Limb (tissue), 2 donors: Measurements from ENCODE around the gene POU3F1.

Experiments used
- DNase-seq, 2 donors: peaks; one replicate each; pipeline ENCODE4 v3.0.0-alpha.2; 2016; ENCODE audit errors: extremely low spot score in 2 of 2

POU3F1 gene

DNA sequence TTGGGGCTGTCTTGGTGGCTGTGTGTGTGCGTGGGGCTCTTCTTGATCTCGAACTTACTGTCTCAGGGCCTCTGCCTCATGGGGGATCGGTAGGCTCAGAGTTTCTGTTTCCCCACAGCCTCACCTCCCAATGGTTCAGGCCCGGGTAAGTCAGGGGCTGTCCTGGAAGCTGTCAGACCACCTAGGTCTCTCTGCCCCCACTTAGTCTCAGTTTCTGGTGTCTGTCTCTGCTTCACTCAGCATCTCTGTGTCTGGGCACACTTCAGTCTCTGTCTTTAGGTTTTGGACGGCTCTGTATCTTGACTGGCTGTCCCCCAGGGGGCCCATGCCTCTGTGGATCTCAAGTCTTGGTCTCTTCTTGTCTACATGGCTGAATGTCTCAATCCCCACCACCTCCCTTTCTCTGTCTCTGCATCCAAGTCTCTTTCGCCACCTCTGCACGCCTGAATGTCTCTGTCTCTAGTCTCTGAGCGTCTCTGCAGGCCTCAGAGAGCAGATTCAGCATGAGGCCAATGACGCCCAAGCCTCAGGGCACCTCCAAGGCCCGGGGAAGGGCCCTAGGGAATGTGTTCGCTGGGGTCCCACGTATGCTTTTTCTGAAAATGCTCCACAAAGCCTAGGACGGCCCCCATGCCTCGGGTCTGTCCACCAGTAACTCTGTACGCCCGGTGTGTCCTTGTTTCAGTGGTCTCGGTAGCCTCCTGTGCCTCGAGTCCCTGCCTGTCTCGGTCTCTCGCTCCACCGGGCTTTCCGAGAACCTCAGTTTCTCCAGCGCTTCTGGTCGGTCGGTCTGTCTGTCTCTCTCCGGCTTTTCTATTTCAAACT, 42.1 kb downstream of the POU3F1 start:
- peak in 1 of 2 donors; percentile 47 for DNase-seq

GRCh38 chr1:38003261-38004250, 43.0 kb downstream of the POU3F1 start:
- no peak for DNase-seq

GRCh38 chr1:38000529-38001455, 45.8 kb downstream of the POU3F1 start:
- DNase-seq: peak; percentile 74 to 79

DNA sequence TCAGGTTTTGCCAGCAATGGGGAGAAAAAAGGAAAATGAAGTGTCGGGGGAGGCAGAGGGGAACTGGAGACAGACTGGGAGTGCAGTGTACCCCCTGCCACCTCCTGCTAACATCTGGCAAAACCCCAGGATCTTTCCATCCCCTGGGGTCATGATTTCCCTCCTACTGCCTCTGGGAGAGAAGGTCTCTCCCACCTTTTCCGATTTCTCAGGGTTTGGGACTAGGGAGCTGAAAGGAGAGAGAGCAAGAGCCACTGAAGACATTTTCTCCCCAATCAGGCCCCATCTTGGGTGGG, 46.4 kb downstream of the POU3F1 start:
- DNase-seq: no peak

DNA sequence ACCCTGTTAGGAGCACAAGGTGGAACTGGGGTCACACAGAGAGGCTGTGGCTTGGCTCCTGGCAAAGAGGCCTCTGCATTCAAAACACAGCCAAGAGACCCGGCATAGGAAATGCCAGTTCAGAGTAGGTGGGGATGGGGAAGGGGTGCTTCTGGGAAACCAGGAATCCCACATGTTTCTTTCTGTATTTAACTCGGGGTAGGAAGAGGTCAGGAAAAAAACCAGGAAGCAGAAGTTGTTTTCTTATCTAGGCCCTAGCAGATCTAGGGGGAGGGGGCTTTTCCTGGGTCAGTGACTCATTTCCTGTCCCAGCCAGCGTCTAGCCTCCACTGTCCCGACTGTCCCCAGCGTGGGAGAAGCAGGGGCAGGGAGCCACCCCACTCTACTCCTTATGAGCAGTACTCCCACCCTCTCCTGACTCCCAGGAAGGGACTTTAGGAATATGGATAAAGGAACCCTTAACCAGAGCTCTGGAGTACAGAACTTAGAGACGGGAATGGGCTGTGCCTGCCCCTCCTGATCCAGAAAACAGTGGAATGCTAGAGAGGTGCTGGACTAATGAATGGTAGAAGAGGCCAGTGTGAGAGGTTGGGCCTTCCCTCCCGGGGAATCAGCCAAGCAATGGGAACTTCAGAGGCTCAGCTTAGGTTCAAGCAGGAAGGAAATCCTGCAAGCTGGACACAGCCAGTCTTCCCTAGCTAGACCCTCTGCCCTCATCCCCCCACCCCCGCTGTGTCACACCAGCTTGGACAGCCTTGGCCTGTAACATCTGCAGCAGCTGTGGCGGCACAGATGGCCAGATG, 47.0 kb downstream of the POU3F1 start:
- peak; percentile 70 to 71 for DNase-seq

DNA sequence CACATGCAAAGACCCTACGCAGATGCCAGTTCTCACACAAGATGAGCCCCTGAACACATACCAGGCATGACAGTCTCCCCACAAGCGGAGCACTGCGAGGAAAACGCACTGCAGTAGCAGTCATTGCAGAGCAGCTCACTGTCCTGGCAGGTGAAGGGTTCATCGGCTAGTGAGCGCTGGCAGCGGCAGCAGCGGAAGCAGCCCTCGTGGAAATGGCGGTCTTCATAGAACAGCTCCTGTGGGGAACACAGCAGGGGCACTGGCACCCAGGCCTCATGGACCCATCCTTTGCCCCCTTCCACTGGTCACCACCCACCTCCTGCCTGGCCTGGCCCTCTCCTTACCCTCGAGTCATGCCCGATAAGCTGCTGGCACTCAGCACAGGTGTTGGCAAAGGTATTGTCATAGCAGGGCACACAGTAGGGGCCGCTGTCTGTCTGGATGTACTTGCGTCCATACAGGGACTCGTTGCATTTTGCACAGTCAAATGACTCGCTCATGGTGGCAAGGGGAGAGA, 47.6 kb downstream of the POU3F1 start:
- DNase-seq: no peak

- DNase-seq: no peak
These were observed 48.3 kb downstream of the POU3F1 start for GRCh38 chr1:37998089-37998808.

GRCh38 chr1:37997256-37998088, 49.1 kb downstream of the POU3F1 start:
- DNase-seq: no peak

- DNase-seq: peak; percentile 94 to 95
These were observed 50.7 kb downstream of the POU3F1 start for GRCh38 chr1:37995751-37996345.

- DNase-seq: no peak
These were observed 51.6 kb downstream of the POU3F1 start for GRCh38 chr1:37994886-37995566.
